ENCODE measurements around the gene CDKN1A. TPM values are rescaled to one million over a fixed set of nuclear protein-coding genes. Genes with fewer than 3 reads are reported as not detected.

CDKN1A gene
- total RNA-seq, 1 donor from 2014 or later, result 364 TPM

GRCh38 chr6:36691612-36692011, 13.1 kb downstream of the CDKN1A start:
- FAIRE-seq (no peak), DNase-seq (ENCODE audit: low read depth) (no peak)
- H3K36me3 ChIP-seq (ENCODE audit: control insufficient read depth, insufficient read depth, low read length), result no peaks in the 10 kb centered on the region
- H3K27me3 ChIP-seq (ENCODE audit: control insufficient read depth, insufficient read depth, low read length), result no peaks in the 10 kb centered on the region
- TF ChIP-seq CTCF (IDR thresholded peaks at IDR 0.05; ENCODE audit: insufficient read depth, low read length, severe bottlenecking), result no peak
- no peak overlapping the region for H3K4me3 ChIP-seq (ENCODE audit: low read depth, low read length)

- DNase-seq (ENCODE audit: low read depth) (no peak), FAIRE-seq (no peak)
- H3K36me3 ChIP-seq (ENCODE audit: control insufficient read depth, insufficient read depth, low read length), result no peaks in the 10 kb centered on the region
- no peak for TF ChIP-seq CTCF (IDR thresholded peaks at IDR 0.05; ENCODE audit: insufficient read depth, low read length, severe bottlenecking)
- H3K27me3 ChIP-seq (ENCODE audit: control insufficient read depth, insufficient read depth, low read length), result no peaks in the 10 kb centered on the region
- H3K4me3 ChIP-seq (ENCODE audit: low read depth, low read length), result no peak overlapping the region
Measured at GRCh38 chr6:36692220-36692619, 13.7 kb downstream of the CDKN1A start.

GRCh38 chr6:36692861-36693702, 14.6 kb downstream of the CDKN1A start:
- Histone ChIP-seq H3K27me3 (ENCODE audit: control insufficient read depth, insufficient read depth, low read length) (no peaks in the 10 kb centered on the region), H3K36me3 (ENCODE audit: control insufficient read depth, insufficient read depth, low read length) (no peaks in the 10 kb centered on the region), H3K4me3 (ENCODE audit: low read depth, low read length) (no peak overlapping the region)
- FAIRE-seq, result no peak
- TF ChIP-seq CTCF (IDR thresholded peaks at IDR 0.05; ENCODE audit: insufficient read depth, low read length, severe bottlenecking), result no peak
- no peak for DNase-seq (ENCODE audit: low read depth)

- TF ChIP-seq CTCF (IDR thresholded peaks at IDR 0.05; ENCODE audit: insufficient read depth, low read length, severe bottlenecking), result no peak
- DNase-seq (ENCODE audit: low read depth) (no peak), FAIRE-seq (no peak)
- no peaks in the 10 kb centered on the region for H3K27me3 ChIP-seq (ENCODE audit: control insufficient read depth, insufficient read depth, low read length)
- no peaks in the 10 kb centered on the region for H3K36me3 ChIP-seq (ENCODE audit: control insufficient read depth, insufficient read depth, low read length)
- no peak overlapping the region for H3K4me3 ChIP-seq (ENCODE audit: low read depth, low read length)
Measured at GRCh38 chr6:36694616-36695015, 16.1 kb downstream of the CDKN1A start.

- Histone ChIP-seq H3K36me3 (ENCODE audit: control insufficient read depth, insufficient read depth, low read length) (no peaks in the 10 kb centered on the region), H3K4me3 (ENCODE audit: low read depth, low read length) (no peak overlapping the region), H3K27me3 (ENCODE audit: control insufficient read depth, insufficient read depth, low read length) (no peaks in the 10 kb centered on the region)
- TF ChIP-seq CTCF (IDR thresholded peaks at IDR 0.05; ENCODE audit: insufficient read depth, low read length, severe bottlenecking), result no peak
- no peak for FAIRE-seq
- DNase-seq (ENCODE audit: low read depth), result no peak
Measured at GRCh38 chr6:36695414-36695813, 16.9 kb downstream of the CDKN1A start.

GRCh38 chr6:36697481-36697903, 19.0 kb downstream of the CDKN1A start, which contains the start of gene RAB44:
Gene RAB44 (plus strand): TSS chr6:36697826. CDS start chr6:36704236, 6,410 bp downstream.
- DNase-seq (ENCODE audit: low read depth), result no peak
- no peaks in the 10 kb centered on the region for H3K27me3 ChIP-seq (ENCODE audit: control insufficient read depth, insufficient read depth, low read length)
- no peak within 1 kb of the TSS for H3K4me3 ChIP-seq (ENCODE audit: low read depth, low read length)
- H3K36me3 ChIP-seq (ENCODE audit: control insufficient read depth, insufficient read depth, low read length), result no peaks in the 10 kb centered on the region
- FAIRE-seq, result no peak
- TF ChIP-seq CTCF (IDR thresholded peaks at IDR 0.05; ENCODE audit: insufficient read depth, low read length, severe bottlenecking), result no peak
